Panc1 (cell line): ENCODE data around the gene FAM241B.

Experiments
- CTCF ChIP-seq: fragments of 450-650 bp; IDR thresholded peaks from 2 replicates; pipeline ENCODE4 v1.5.1; 2017; ENCODE audit warnings: mild to moderate bottlenecking
- REST ChIP-seq, 2 experiments: IDR thresholded peaks; 2 replicates each; pipeline ENCODE4 v1.6.1; 2011 to 2012; ENCODE audit warnings: low read depth in 2 of 2, control low read depth in 1 of 2, low read length in 1 of 2, mild to moderate bottlenecking in 1 of 2, moderate library complexity in 1 of 2; ENCODE audit not compliant: insufficient read depth in 1 of 2

- no peak for TF ChIP-seq REST (IDR thresholded peaks at IDR 0.05; ENCODE audit: insufficient read depth in 1 of 2, low read depth in 2 of 2, low read length in 1 of 2)
- no peak for TF ChIP-seq CTCF
These were observed 11.4 kb downstream of the FAM241B start for GRCh38 chr10:69641261-69641980.
